Fibroblast of skin of right biceps (primary cell): ENCODE results near the gene BOD1.

ENCODE experiments used
- DNase-seq: peaks from one replicate; pipeline ENCODE4 v3.0.0-alpha.2; 2013

The BOD1 gene

DNA sequence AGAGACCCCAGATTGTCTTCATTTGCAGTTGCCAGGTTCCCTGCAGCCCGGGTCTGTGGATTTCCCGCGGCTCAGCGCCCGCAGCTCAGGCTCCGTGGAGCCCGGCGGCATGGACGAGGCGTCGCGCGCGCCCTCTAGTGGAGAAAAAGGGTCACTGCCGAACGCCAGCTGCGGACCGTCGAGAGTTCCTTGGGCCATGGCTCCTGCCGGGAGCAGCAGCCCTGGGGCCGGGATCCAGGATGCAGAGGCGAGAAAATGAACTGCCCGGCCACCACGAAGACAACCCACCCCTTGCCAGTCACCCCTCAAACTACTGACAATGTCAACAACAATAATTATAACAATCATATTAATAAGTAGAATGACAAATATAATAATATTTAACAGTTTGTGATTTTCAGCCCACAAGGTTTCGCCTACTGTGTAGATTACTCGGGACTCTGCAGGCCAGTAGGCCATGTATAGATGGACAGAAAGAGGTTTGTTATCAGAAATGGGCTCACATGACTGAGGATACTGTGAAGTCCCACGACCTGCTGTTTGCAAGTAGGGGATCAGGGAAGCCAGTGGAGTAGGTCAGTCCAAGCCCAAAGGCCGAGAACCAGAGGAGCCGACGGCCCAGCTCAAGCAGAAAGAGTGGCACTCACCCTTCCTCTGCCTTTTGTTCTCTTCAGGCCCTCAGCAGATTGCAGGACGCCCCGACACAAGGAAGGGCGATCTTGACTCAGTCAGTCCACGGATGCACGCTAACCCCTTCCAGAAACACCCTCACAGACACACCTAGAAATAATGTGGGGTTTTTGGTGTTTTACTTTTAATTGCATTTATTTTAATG lies 43.1 kb downstream of the BOD1 start:
- peak; percentile 59 for DNase-seq

DNA sequence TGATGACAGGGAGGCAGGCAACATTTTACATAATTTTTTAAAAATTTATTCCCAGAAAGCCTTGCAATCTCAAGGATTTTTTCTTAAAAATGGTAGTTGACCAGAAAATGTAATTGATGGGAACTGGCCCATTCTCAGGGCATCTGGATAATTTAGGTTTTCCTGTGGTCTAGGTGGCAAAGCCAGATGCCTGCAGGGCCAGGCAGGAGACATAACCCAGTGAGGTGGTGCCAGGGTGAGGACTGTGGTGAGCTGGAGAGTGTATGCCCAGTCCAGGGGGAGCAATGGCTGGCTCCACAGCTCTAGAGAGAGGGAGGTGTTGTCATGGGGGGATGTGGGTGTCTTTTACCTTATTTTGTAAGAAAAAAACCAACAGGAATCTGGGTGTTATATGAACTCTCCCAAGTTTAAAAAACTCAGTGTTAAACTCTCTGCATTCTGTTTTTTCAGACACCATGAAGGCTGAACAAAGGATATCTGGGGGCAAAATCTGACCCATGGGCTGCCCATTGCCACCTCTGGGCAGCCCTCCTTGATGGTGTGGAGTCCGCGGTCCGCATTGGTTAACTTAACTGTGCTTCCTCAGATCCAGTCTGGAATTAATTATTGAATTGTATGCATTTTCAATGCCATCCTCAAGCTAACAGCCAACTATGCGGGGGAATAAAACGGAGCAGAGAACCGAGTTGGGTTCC lies 43.9 kb downstream of the BOD1 start:
- no peak for DNase-seq

DNA sequence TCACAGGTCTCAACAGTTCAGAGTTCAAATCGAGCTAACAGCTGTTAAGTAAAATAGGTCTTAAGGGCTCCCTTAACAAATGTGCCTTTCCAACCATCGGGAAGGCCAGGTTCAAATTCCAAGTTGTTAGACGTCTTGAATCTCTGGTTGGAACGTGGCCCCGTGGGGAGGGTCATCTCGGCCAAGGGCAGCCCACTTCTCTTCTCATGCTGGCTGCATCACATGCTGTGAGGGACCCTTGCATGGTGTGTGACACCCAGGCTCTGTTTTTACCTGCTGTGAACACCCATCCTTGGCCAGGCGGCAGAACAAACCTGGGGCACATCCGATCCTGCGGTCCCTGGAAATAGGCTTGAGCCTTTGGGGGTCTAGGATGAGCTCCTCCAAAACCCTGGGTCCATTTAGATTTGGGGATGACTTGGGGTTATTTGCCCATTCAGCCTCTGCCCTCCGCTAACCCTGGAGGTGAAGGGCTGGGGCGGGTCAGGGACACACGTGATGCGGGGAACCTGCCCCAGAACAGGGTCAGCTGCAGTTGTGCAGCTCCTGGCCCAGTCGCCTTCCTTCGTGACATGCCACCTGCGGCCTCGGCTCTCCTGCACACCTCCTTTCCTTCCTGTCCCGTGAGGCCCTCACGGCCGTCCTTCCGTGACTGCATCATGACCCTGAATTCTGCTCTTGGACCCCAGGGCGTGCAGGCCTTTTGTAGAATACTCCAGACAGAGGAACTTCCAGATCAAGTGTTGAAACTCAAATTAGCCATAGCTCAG lies 45.9 kb downstream of the BOD1 start:
- no peak for DNase-seq

DNA sequence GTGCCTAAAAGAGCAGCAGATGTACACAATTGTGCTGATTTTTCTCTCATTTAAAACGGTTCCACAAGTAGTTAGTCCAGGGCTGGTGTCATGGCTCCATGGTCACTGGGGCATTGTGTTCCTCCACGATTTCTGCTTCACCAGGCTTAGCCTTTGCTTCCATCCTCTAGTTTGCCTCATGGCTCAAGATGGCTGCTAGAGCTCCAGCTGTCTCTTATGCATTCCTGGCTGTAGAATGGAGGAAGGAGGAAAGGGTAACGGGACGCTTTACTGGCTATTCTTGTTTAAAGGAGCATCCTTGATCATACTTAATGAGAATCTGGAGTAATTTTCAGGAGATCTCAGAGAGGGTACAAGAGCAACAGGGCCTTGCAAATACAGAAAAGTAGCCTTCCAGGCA lies 47.7 kb downstream of the BOD1 start:
- no peak for DNase-seq

DNA sequence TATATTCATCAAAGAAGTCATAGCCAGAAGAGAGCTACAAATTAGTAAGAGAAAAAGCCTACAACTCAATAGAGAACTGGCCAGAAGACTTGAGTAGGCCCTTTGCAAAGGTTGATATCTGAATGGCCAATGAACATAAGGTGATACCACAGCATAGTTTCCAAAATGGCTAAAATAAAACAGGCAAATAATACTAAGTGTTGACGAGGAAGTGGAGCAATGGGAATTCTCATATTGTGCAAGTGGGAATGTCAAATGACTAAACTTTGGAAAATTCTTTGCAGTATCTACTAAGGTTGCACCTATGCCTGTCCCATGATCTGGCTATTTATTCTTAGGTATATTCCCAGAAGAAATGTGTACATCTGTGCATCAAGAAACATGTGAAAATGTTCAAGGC lies 48.3 kb downstream of the BOD1 start:
- DNase-seq, result no peak

DNA sequence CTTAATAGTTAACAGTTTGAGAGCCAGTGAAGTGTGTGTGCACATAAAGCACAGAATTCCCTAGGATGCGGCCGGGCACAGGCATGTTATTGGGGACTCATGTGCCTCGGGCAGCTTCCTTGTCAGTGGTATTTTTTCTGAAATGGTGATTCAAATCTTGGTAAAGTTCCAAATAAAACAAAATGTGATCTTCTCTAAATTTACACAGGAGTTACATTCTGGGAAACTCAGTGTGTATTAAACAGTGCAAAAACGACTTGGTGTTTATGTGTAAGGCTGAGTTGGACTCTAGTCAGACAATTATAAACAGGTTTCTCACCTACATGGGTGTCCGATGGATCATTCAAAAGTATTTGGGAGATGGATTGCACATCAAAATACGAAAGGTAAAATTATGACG lies 48.9 kb downstream of the BOD1 start:
- peak; percentile 25 for DNase-seq

DNA sequence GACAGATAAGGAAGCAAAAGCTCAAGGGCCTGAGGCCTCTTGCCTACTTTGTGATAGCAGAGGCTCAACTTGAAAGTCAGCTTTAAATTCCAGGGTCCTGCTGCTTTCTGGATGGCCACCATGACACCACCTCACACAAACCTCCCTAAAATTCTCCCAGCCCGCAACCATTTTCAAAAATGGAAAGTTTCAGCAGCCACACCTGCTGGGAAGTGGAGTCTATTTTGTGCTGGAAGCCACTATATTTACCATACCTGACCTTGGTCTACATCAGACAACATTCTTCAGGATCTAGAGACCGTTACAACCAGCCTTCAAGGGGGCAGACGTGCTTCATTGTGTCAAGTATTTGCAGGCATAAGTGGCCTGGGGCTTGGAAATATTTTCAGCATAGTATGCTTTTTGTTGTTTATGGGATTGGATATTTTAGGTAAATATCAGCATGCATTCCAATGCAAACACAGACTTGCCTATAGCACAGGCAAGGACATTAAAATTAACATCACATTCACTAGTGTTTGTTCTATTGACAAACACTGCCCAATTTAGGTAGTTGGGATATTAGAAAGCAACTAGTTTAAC lies 50.9 kb downstream of the BOD1 start:
- no peak for DNase-seq

DNA sequence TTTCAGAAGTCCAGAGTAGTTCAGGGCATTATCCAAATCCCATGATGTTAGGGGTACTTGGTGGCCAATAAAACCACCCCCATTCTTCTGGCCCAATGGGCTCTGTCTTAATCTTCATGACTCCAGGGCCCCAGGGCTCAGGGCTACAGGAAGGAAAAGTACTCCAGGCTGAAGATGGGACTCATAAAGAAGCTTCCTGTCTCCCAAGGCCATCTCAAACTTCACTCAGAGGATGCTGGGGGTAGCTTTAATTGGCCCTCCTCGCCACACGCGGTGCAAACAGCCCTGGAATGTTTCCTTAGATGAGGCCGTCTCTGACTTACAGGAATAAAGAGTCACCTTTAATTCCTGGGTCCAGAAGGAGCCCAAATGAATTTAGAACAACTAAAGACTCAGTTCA lies 52.3 kb downstream of the BOD1 start:
- no peak for DNase-seq

DNA sequence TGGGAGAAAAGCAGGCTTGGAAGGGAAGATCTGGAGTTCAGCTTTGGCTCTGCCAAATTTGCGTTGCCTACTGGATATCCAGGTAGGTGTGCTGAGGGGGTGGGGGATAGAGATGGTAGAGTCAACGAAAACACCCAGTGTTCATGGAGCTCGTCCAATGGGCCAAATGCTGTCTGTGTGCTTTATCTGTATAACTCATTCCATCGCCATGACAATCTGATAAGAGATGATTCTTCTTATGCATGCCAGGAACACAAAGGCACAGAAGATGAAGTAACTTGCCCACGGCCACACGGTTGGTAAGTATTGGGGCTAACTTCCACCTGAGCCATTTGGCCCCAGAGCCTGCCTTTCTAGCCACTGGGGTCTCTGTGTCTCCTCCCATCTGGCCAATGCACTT lies 53.2 kb downstream of the BOD1 start:
- DNase-seq, result no peak

DNA sequence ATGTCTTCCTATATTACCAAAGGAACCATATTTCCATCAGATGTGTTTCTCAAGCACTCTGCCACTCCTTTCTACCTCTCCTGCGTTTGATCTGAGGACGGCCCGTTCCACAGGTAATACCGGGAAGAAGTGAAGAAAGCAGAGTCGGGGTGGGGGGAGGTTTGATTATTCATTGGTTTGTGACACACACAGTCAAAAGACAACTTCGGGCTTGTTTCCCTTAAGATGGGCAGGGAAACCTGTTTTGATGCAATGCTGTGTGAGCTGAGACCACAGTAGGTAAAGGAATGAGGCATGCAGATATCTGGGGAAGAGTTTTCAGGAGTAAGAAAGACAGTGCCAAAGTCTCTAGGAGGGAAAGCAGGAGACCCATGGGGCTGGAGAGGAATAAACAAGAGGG lies 54.0 kb downstream of the BOD1 start:
- no peak for DNase-seq
